HEK293 (cell line): ENCODE data around the gene ZNF260.

Experiments
- ELK4 ChIP-seq: IDR thresholded peaks from 2 replicates; pipeline ENCODE4 v1.6.1; 2011; ENCODE audit warnings: mild to moderate bottlenecking, low read depth, low read length, borderline replicate concordance
- GLIS1 ChIP-seq: fragments of 450-650 bp; formaldehyde crosslinking; IDR thresholded peaks from 2 replicates; pipeline ENCODE4 v1.5.1; 2016; ENCODE audit warnings: missing biosample characterization, missing genetic modification characterization
- KLF17 ChIP-seq: fragments of 450-650 bp; formaldehyde crosslinking; IDR thresholded peaks from 2 replicates; pipeline ENCODE4 v1.5.1; 2016; ENCODE audit warnings: missing biosample characterization, missing genetic modification characterization
- KLF8 ChIP-seq: fragments of 450-650 bp; formaldehyde crosslinking; IDR thresholded peaks from 2 replicates; pipeline ENCODE4 v1.5.1; 2016; ENCODE audit warnings: missing biosample characterization, missing genetic modification characterization
- MZF1 ChIP-seq: fragments of 450-650 bp; formaldehyde crosslinking; IDR thresholded peaks from 2 replicates; pipeline ENCODE4 v1.5.1; 2017; ENCODE audit warnings: missing biosample characterization, missing genetic modification characterization, borderline replicate concordance
- PRDM2 ChIP-seq: fragments of 450-650 bp; formaldehyde crosslinking; IDR thresholded peaks from 2 replicates; pipeline ENCODE4 v1.5.1; 2016; ENCODE audit warnings: missing biosample characterization, missing genetic modification characterization, borderline replicate concordance
- SCRT2 ChIP-seq: fragments of 450-650 bp; formaldehyde crosslinking; IDR thresholded peaks from 2 replicates; pipeline ENCODE4 v1.5.1; 2016; ENCODE audit warnings: missing biosample characterization, missing genetic modification characterization
- SP2 ChIP-seq: fragments of 450-650 bp; formaldehyde crosslinking; IDR thresholded peaks from 2 replicates; pipeline ENCODE4 v1.5.1; 2016; ENCODE audit warnings: missing biosample characterization, missing genetic modification characterization
- ZFP69B ChIP-seq: fragments of 450-650 bp; formaldehyde crosslinking; IDR thresholded peaks from 2 replicates; pipeline ENCODE4 v1.5.1; 2016; ENCODE audit warnings: missing biosample characterization, missing genetic modification characterization
- ZNF112 ChIP-seq: fragments of 450-650 bp; formaldehyde crosslinking; IDR thresholded peaks from 2 replicates; pipeline ENCODE4 v1.5.0; 2017; ENCODE audit warnings: missing biosample characterization, missing genetic modification characterization
- ZNF184 ChIP-seq: fragments of 450-650 bp; IDR thresholded peaks from 2 replicates; pipeline ENCODE4 v1.5.1; 2018; ENCODE audit warnings: missing biosample characterization, mild to moderate bottlenecking, missing genetic modification characterization
- ZNF239 ChIP-seq: fragments of 450-650 bp; formaldehyde crosslinking; IDR thresholded peaks from 2 replicates; pipeline ENCODE4 v1.5.1; 2016; ENCODE audit warnings: missing biosample characterization, missing genetic modification characterization
- ZNF266 ChIP-seq: fragments of 450-650 bp; formaldehyde crosslinking; IDR thresholded peaks from 2 replicates; pipeline ENCODE4 v1.5.1; 2016; ENCODE audit warnings: missing biosample characterization, missing genetic modification characterization, low read depth
- ZNF416 ChIP-seq: fragments of 450-650 bp; formaldehyde crosslinking; IDR thresholded peaks from 2 replicates; pipeline ENCODE4 v1.5.1; 2016; ENCODE audit warnings: missing biosample characterization, missing genetic modification characterization
- ZNF426 ChIP-seq: fragments of 450-650 bp; formaldehyde crosslinking; IDR thresholded peaks from 2 replicates; pipeline ENCODE4 v1.5.1; 2017; ENCODE audit warnings: missing biosample characterization, missing genetic modification characterization, mild to moderate bottlenecking, inconsistent platforms, moderate library complexity
- ZNF501 ChIP-seq: fragments of 450-650 bp; formaldehyde crosslinking; IDR thresholded peaks from 2 replicates; pipeline ENCODE4 v1.5.1; 2016; ENCODE audit warnings: missing biosample characterization, missing genetic modification characterization
- ZNF521 ChIP-seq: fragments of 450-650 bp; formaldehyde crosslinking; IDR thresholded peaks from 2 replicates; pipeline ENCODE4 v1.5.1; 2017; ENCODE audit warnings: missing biosample characterization, mild to moderate bottlenecking, missing genetic modification characterization
- ZNF530 ChIP-seq: fragments of 450-650 bp; formaldehyde crosslinking; IDR thresholded peaks from 2 replicates; pipeline ENCODE4 v1.5.1; 2016; ENCODE audit warnings: low read depth, missing biosample characterization, missing genetic modification characterization
- ZNF624 ChIP-seq: fragments of 450-650 bp; formaldehyde crosslinking; IDR thresholded peaks from 2 replicates; pipeline ENCODE4 v1.5.1; 2017; ENCODE audit warnings: missing biosample characterization, missing genetic modification characterization
- ZNF777 ChIP-seq: fragments of 450-650 bp; formaldehyde crosslinking; IDR thresholded peaks from 2 replicates; pipeline ENCODE4 v1.5.1; 2017; ENCODE audit warnings: missing biosample characterization, missing genetic modification characterization, borderline replicate concordance
- TF ChIP-seq, protein P1 (sequence below): fragments of 450-650 bp; formaldehyde crosslinking; IDR thresholded peaks from 2 replicates; pipeline ENCODE4 v1.5.1; 2016; ENCODE audit warnings: missing biosample characterization, missing genetic modification characterization
- TF ChIP-seq, protein P2 (sequence below): fragments of 450-650 bp; formaldehyde crosslinking; IDR thresholded peaks from 2 replicates; pipeline ENCODE4 v1.5.0; 2017; ENCODE audit warnings: missing biosample characterization, missing genetic modification characterization, borderline replicate concordance
- TF ChIP-seq, protein P3 (sequence below): fragments of 450-650 bp; formaldehyde crosslinking; IDR thresholded peaks from 2 replicates; pipeline ENCODE4 v1.5.1; 2016; ENCODE audit warnings: missing biosample characterization, missing genetic modification characterization

Gene ZNF260

GRCh38 chr19:36489118-36489919, 38.8 kb downstream of the ZNF260 start, which contains the start of gene ZNF566 (continued):
- TF ChIP-seq PRDM2 (tag by site-specific recombination), result peak; percentile 51; the same call in 1 of the 2 replicates
- no peak; the same call in 1 of the 2 replicates for TF ChIP-seq ZNF112
- TF ChIP-seq SCRT2 (tag by site-specific recombination), result peak; percentile 97
- peak; percentile 71 for TF ChIP-seq GLIS1 (tag by site-specific recombination)
- TF ChIP-seq ZNF521 (tag by site-specific recombination), result no peak
- peak; percentile 99 for TF ChIP-seq ZNF501 (tag by site-specific recombination)
- peak; percentile 81 for TF ChIP-seq ZNF239 (tag by site-specific recombination)
- TF ChIP-seq KLF17 (tag by site-specific recombination), result peak; percentile 98
- TF ChIP-seq ZNF426 (tag by site-specific recombination), result no peak
- TF ChIP-seq SP2 (tag by site-specific recombination), result peak; percentile 90
- no peak; the same call in 1 of the 2 replicates for TF ChIP-seq ZNF530 (tag by site-specific recombination)
- peak; percentile 22; the same call in 1 of the 2 replicates for TF ChIP-seq ZNF266
- TF ChIP-seq KLF8 (tag by site-specific recombination), result peak; percentile 91
- peak; percentile 83 for TF ChIP-seq ZNF416
- TF ChIP-seq MZF1 (tag by site-specific recombination), result peak; percentile 10; the same call in 1 of the 2 replicates
- peak; percentile 92; the same call in 1 of the 2 replicates for TF ChIP-seq ZNF777
- TF ChIP-seq, protein P1, sequence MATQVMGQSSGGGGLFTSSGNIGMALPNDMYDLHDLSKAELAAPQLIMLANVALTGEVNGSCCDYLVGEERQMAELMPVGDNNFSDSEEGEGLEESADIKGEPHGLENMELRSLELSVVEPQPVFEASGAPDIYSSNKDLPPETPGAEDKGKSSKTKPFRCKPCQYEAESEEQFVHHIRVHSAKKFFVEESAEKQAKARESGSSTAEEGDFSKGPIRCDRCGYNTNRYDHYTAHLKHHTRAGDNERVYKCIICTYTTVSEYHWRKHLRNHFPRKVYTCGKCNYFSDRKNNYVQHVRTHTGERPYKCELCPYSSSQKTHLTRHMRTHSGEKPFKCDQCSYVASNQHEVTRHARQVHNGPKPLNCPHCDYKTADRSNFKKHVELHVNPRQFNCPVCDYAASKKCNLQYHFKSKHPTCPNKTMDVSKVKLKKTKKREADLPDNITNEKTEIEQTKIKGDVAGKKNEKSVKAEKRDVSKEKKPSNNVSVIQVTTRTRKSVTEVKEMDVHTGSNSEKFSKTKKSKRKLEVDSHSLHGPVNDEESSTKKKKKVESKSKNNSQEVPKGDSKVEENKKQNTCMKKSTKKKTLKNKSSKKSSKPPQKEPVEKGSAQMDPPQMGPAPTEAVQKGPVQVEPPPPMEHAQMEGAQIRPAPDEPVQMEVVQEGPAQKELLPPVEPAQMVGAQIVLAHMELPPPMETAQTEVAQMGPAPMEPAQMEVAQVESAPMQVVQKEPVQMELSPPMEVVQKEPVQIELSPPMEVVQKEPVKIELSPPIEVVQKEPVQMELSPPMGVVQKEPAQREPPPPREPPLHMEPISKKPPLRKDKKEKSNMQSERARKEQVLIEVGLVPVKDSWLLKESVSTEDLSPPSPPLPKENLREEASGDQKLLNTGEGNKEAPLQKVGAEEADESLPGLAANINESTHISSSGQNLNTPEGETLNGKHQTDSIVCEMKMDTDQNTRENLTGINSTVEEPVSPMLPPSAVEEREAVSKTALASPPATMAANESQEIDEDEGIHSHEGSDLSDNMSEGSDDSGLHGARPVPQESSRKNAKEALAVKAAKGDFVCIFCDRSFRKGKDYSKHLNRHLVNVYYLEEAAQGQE (tag by site-specific recombination), result peak; percentile 97
- no peak for TF ChIP-seq ZNF624 (tag by site-specific recombination)
- no peak for TF ChIP-seq ELK4
- TF ChIP-seq, protein P2, sequence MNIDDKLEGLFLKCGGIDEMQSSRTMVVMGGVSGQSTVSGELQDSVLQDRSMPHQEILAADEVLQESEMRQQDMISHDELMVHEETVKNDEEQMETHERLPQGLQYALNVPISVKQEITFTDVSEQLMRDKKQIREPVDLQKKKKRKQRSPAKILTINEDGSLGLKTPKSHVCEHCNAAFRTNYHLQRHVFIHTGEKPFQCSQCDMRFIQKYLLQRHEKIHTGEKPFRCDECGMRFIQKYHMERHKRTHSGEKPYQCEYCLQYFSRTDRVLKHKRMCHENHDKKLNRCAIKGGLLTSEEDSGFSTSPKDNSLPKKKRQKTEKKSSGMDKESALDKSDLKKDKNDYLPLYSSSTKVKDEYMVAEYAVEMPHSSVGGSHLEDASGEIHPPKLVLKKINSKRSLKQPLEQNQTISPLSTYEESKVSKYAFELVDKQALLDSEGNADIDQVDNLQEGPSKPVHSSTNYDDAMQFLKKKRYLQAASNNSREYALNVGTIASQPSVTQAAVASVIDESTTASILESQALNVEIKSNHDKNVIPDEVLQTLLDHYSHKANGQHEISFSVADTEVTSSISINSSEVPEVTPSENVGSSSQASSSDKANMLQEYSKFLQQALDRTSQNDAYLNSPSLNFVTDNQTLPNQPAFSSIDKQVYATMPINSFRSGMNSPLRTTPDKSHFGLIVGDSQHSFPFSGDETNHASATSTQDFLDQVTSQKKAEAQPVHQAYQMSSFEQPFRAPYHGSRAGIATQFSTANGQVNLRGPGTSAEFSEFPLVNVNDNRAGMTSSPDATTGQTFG, result no peak; the same call in 1 of the 2 replicates
- TF ChIP-seq, protein P3, sequence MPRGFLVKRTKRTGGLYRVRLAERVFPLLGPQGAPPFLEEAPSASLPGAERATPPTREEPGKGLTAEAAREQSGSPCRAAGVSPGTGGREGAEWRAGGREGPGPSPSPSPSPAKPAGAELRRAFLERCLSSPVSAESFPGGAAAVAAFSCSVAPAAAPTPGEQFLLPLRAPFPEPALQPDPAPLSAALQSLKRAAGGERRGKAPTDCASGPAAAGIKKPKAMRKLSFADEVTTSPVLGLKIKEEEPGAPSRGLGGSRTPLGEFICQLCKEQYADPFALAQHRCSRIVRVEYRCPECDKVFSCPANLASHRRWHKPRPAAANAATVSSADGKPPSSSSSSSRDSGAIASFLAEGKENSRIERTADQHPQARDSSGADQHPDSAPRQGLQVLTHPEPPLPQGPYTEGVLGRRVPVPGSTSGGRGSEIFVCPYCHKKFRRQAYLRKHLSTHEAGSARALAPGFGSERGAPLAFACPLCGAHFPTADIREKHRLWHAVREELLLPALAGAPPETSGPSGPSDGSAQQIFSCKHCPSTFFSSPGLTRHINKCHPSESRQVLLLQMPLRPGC (tag by site-specific recombination), result peak; percentile 76
- TF ChIP-seq ZNF184 (tag by site-specific recombination), result peak; percentile 83
- peak; percentile 90 for TF ChIP-seq ZFP69B (tag by site-specific recombination)
